ENCODE results near the gene NALF2. TPM values are rescaled to one million over a fixed set of nuclear protein-coding genes. Genes with fewer than 3 reads are reported as not detected.
A peak's percentile ranks its signal among the peaks of the same experiment; 100 is the strongest.

The NALF2 gene
- total RNA-seq, 1 donor from 2014 or later = 2.0 TPM

DNA sequence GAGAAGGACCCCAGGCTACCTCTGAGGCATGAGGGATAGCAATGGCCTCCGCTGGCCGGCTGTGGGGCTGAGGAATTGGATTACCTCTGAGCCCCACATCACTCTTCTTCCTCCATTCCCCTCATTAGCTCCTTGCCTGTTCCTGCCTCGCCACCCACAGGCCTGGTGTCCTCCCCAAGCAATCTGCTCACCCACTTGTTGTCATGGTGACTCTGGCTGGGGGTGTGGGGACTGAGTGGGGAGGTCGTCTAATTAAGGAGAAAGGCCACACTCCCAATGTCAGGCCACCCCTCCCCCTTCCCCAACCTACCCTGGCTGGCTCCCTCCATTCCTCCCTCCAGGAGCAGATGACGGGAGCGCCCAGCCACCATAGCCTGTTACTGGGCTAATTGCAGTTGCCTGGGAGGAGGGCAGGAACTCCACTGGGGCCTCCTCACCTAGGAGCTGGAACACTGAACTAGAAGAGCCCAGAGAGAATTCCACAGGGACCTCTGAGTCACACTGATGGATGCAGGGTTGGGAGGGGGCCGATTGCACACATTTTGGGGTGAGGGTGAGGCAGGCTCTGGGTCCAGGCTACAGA lies 20.7 kb downstream of the NALF2 start:
- DNase-seq (ENCODE audit: low spot score) = no peak

DNA sequence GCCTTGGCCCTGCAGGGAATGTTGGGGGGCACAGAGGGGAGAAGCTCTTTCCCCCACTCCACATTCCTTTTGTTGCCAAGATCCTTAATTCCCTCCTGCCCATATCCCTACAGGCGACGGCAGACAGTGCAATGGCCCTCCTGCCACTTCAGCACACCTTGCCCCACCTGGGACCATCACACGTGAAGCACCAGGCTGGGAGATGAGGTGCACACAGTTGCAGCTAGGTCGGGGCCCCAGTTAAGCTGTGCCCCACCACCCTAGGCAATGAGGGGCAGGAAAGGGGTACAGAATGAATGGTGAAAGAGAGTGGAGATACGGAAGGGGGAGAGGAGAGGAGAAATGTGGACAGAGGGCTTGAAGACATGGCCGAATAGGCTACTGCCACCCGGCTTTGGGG lies 26.2 kb downstream of the NALF2 start:
- DNase-seq (ENCODE audit: low spot score) = no peak

DNA sequence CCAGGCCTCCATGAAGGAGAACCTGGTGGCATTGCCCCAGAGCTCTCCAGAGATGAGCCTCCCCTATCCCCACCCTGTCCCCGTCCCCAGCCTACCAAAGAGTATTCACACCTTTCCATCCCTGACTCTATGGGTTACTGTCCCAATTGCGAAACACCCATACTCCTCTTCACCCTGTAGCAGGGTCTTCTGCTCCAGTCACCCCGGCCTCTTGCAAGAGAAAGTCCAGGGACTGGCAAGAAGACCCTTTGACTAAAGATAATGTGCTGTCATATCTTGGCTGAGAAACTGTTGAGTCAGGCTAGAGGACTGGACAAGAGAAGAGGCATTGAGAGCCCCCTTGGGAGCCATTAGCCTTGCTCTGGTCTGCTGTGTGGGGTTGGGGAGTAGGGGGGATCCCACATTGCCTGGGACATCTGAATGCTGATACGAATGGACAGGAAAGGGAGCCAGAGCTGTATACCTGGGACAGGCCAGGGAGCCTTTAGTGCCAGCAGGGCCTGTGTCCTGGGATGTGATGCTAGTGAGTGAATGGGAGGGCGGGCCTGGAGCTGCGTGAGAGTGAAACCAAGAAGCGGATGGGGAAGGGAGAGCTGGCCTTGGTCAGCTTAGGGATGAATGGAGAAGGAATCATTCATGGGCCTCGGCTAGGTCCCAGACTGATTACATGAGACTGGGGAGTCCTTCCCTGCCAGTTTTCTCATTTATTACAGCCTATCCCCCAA lies 27.1 kb downstream of the NALF2 start:
- no peak for DNase-seq (ENCODE audit: low spot score)

DNA sequence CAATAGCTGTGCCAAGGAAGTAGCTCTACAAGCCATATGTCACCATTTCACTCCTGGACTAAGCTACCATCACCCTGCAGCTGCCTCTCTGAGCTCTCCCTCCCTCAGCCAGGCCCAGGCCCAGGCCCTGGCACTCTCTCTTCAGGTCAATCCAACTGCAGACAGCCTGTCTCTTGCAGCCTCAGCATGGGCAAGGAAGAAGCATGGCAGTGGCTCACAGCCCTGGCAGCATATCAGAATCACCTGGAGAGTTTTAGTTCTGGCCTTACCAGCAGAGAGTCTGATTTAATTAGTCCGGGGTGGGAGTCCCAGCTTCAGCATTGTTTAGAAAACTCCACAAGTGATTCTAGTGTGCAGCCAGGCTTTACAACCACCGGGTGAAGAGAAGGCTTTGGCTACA lies 31.5 kb downstream of the NALF2 start:
- DNase-seq (ENCODE audit: low spot score) = no peak

DNA sequence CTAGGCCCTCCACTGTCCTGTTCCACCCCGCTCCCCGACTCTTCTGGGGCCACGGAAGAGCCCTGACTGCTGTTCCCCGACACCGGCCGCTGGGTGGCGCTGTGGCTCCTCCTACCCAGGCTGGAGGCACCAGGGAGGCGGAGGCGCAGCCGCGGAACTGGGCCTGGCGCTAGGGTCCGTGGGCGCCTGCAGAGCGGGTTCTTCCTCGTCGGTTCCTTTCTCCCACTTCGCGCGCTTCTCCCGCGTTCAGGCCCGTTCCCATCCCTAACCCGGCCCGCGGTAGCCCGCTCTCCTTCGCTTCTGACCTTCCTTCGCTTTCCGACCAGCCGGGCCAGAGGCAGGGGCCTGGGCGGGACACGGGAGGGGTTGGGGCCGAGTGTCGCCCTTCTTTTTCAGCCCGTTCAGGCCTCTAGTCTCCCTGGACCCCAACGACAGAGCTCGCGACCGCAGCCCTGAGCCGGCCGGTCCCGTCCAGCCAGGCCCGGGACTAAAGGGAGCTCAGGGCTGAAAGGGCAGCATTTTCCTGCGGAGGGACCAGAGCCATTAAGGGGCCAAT lies 34.3 kb downstream of the NALF2 start:
- DNase-seq (ENCODE audit: low spot score) = peak; percentile 75

DNA sequence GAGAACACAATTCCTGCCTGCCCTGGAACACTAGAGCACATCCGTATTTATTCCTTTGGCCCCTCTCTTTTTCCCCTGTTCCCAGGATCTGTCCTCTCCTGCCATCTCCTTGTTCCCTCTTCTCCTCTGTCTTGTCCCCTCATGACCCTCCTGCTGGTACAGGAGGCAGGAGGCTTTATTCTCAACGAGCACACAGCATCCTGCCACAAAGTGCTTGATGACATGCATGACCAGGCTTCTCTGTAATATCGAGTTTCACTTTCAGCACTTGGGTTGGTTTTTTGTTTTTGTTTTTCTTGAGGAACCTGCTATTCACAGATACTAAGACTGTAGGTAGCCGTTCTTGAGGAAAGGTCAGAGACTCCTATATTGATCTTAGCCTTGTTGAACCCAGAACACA lies 35.3 kb downstream of the NALF2 start:
- DNase-seq (ENCODE audit: low spot score) = no peak

DNA sequence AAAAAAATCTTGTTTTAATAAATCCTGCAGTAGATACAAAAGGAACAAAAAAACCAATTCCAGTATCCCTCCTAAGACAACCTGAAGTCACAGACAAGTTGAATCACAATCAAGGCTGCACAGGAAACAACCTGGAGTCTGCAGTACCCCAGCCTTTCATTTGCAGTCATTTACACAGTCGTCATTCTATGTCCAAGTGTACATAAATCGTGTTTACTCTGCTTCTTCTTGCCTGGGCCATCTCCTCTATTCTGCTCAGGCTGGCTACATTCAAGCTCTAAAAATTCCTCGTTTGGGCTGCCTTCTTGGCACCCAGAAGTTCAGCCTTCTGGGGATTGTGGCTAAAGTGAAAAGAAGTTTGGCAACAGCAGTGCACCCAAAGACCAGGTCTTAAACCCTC lies 37.8 kb downstream of the NALF2 start:
- DNase-seq (ENCODE audit: low spot score) = no peak

DNA sequence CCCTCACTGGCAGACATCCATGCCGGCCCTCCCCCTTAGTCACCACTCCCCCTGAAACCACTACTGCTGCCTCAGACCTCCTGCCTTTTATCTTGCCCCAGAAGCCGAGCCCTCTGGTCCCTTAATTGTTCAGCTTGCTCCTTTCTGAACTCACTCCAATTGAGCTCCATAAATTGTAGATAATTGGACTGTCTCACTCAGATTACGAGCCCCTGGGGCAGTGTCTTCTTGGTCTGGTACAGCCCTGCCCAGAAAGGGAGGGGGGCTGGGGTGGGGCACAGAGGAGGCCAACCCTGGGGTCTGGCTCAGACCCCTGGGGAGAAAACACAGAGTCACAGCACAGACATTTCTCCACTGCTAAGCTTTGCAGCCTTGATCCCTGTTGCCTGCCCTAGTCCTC lies 39.4 kb downstream of the NALF2 start:
- DNase-seq (ENCODE audit: low spot score) = no peak

DNA sequence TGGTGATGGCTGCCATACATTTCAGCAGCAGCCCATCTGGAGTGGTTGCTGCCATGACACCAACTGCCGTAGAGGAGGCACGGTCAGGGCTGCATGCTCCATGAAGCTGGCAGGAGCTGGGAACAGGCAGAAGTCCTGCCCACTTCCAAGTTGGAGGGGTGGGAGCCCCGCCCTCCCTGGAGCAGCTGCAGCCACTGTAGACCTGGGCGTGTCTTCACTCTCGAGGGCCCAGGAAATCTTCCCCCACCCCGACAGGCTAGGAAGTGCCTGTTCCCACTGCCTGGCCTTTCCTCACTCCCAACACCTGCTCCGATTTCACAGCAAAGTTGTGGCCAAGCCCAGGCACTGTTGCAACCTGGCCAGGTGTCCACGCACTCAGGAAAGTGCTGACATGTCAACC lies 42.3 kb downstream of the NALF2 start:
- no peak for DNase-seq (ENCODE audit: low spot score)

DNA sequence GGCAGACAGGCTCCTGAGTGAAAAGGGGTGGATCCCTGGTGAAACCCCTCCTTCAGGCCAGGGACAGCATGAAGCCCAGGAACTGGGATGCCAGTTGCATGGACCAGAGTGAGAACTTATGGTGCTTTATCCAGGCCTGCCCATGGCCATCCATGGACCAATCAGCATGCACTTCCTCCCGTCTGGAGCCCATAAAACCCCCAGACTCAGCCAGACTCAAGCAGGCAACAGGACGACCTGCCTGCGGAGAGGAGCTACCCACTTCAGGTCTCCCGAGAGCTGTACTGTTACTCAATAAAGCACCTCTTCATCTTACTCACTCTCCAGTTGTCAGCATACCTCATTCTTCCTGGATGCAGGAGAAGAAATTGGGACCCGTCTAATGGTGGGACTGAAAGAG lies 42.9 kb downstream of the NALF2 start:
- no peak for DNase-seq (ENCODE audit: low spot score)

DNA sequence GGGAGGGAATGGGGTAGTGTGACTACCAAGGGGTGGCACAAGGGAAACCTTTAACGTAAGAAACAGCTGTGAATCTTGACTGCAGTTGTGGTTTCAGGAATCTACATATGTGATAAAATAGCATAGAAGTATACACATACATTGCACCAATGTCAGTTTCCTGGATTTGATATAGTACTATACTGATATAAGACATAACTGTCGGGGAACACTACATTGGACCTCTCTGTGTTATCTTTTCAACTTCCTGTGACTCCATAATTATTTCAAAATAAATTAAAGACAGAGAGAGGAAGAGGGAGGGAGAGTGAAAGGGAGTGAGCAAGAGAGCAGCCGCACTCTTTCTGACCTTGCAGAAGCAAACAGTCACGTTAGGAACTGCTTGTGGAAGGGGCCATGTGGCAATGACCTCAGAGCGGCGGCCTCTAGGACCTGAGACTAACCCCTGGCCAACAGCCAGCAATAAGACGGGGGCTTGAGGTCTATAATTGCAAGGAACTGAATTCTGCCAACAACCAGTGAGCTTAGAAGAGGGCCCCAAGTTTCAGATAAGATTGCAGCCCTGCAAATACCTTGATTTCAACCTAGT lies 47.4 kb downstream of the NALF2 start:
- no peak for DNase-seq (ENCODE audit: low spot score)

DNA sequence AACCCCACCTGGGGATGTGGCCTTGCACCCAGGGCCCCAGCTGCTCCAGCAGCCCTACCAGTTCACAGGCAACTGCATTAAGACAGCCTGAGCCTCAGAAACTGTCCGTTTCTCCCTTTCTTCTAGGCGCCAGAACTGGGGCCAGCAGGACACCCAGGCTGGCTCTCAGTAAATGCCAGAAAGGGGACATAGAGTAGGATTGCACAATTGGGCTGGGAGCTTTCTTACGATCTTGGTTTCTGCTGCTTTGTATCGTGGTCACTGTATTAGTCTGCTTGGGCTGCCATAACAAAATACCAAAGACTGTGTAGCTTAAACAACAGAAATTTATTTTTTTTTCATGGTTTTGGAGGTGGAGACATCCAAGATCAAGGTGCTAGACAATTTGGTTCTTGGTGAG lies 48.4 kb downstream of the NALF2 start:
- no peak for DNase-seq (ENCODE audit: low spot score)

Other genes starting within 250 kb of the NALF2 start
- gene EDA, start 111.8 kb downstream of the NALF2 start, total RNA-seq = 4.8 TPM

Measured in ureter (tissue), 1 donor.